GM23338 (cell line): ENCODE results near the gene OGFRL1. TPM values are rescaled to one million over a fixed set of nuclear protein-coding genes. Genes with fewer than 3 reads are reported as not detected.

Source experiments
- ATAC-seq: fragments of 200-7000 bp; cut with Tn5 transposase; 3 replicates; pipeline ENCODE4 v1.9.1; 2020
- DNase-seq: peaks from one replicate; pipeline ENCODE4 v3.0.0-alpha.2; 2015; ENCODE audit warnings: low spot score
- H2AFZ ChIP-seq: fragments of 200-600 bp; sonication (generic); 2 replicates; pipeline ENCODE4 v1.8.0; 2016; ENCODE audit warnings: antibody characterized with exemption, mild to moderate bottlenecking, moderate library complexity
- H3F3A ChIP-seq: fragments of 200-600 bp; sonication (generic); replicated peaks from 2 replicates; pipeline ENCODE4 v1.8.0; 2017; ENCODE audit warnings: antibody characterized with exemption, mixed run types, low read depth
- H3K27ac ChIP-seq: fragments of 200-600 bp; sonication (generic); 2 replicates; pipeline ENCODE4 v1.6.1; 2016; ENCODE audit warnings: low read depth
- H3K27me3 ChIP-seq: fragments of 200-600 bp; sonication (generic); 2 replicates; pipeline ENCODE4 v1.8.0; 2016; ENCODE audit warnings: mild to moderate bottlenecking, mixed run types, moderate library complexity; ENCODE audit not compliant: insufficient read depth
- H3K36me3 ChIP-seq: fragments of 200-600 bp; sonication (generic); 2 replicates; pipeline ENCODE4 v1.8.0; 2016; ENCODE audit warnings: mild to moderate bottlenecking; ENCODE audit not compliant: insufficient read depth
- H3K4me1 ChIP-seq: fragments of 200-600 bp; sonication (generic); 2 replicates; pipeline ENCODE4 v1.8.0; 2016; ENCODE audit warnings: mild to moderate bottlenecking, moderate library complexity; ENCODE audit not compliant: insufficient read depth
- H3K4me2 ChIP-seq: fragments of 200-600 bp; sonication (generic); 2 replicates; pipeline ENCODE4 v1.7.1; 2017; ENCODE audit warnings: mixed run types
- H3K4me3 ChIP-seq: fragments of 200-600 bp; sonication (generic); 2 replicates; pipeline ENCODE4 v1.6.1; 2016; ENCODE audit warnings: mixed run types
- H3K79me2 ChIP-seq: fragments of 200-600 bp; sonication (generic); replicated peaks from 2 replicates; pipeline ENCODE4 v1.8.0; 2017; ENCODE audit warnings: mild to moderate bottlenecking; ENCODE audit not compliant: insufficient read depth
- H3K9me2 ChIP-seq: fragments of 200-600 bp; sonication (generic); 2 replicates; pipeline ENCODE4 v1.8.0; 2017; ENCODE audit not compliant: insufficient read depth
- H4K20me1 ChIP-seq: fragments of 200-600 bp; sonication (generic); replicated peaks from 2 replicates; pipeline ENCODE4 v1.8.0; 2017; ENCODE audit warnings: mild to moderate bottlenecking; ENCODE audit not compliant: insufficient read depth
- H3K27ac Mint-ChIP-seq: 2 replicates; pipeline ENCODE4 v1.8.0; 2020; ENCODE audit warnings: inconsistent platforms, mild to moderate bottlenecking, moderate library complexity, mixed read lengths
- H3K27me3 Mint-ChIP-seq: 3 replicates; pipeline ENCODE4 v1.8.0; 2022; ENCODE audit warnings: low read depth, mild to moderate bottlenecking, moderate library complexity, mixed read lengths, inconsistent platforms; ENCODE audit not compliant: insufficient read depth, poor library complexity
- H3K36me3 Mint-ChIP-seq: 3 replicates; pipeline ENCODE4 v1.8.0; 2021; ENCODE audit warnings: low read depth, mild to moderate bottlenecking, inconsistent platforms, moderate library complexity, mixed read lengths
- H3K4me1 Mint-ChIP-seq: 3 replicates; pipeline ENCODE4 v1.8.0; 2020; ENCODE audit warnings: mild to moderate bottlenecking, inconsistent platforms, mixed read lengths
- H3K4me3 Mint-ChIP-seq: 3 replicates; pipeline ENCODE4 v1.8.0; 2021; ENCODE audit warnings: moderate library complexity, mild to moderate bottlenecking, inconsistent platforms, mixed read lengths
- H3K9me3 Mint-ChIP-seq: 3 replicates; pipeline ENCODE4 v1.8.0; 2020; ENCODE audit warnings: moderate library complexity, mild to moderate bottlenecking, inconsistent platforms, mixed read lengths
- CREB1 ChIP-seq: fragments of 250-450 bp; sonication (Bioruptor Pico); IDR thresholded peaks from 2 replicates; pipeline ENCODE4 v1.5.0; 2020; ENCODE audit warnings: low read depth, mild to moderate bottlenecking, moderate library complexity
- CTCF ChIP-seq, 2 experiments: fragments of 200-600 bp in 1 of 2; sonication (generic) in 1 of 2; conservative IDR thresholded peaks; 2 replicates each; pipeline versions ENCODE4 v1.5.1 to v1.6.1; 2016 to 2017; ENCODE audit warnings: antibody characterized with exemption in 2 of 2, low read depth in 2 of 2, mild to moderate bottlenecking in 2 of 2, moderate library complexity in 1 of 2
- ETS1 ChIP-seq: IDR thresholded peaks from 2 replicates; pipeline ENCODE4 v1.6.1; 2016; ENCODE audit warnings: antibody characterized with exemption
- EZH2 ChIP-seq: fragments of 200-600 bp; sonication (generic); IDR thresholded peaks from one replicate; pipeline ENCODE4 v1.8.0; 2017; ENCODE audit warnings: antibody characterized with exemption, mild to moderate bottlenecking, low read depth; ENCODE audit not compliant: unreplicated experiment
- EZH2phosphoT487 ChIP-seq: fragments of 200-600 bp; sonication (generic); IDR thresholded peaks from one replicate; pipeline ENCODE4 v1.8.1; 2018; ENCODE audit warnings: antibody characterized with exemption; ENCODE audit not compliant: unreplicated experiment
- JUNB ChIP-seq: IDR thresholded peaks from one replicate; pipeline ENCODE4 v1.6.1; 2016; ENCODE audit warnings: antibody characterized with exemption; ENCODE audit not compliant: unreplicated experiment
- NANOG ChIP-seq: IDR thresholded peaks from 2 replicates; pipeline ENCODE4 v1.6.1; 2016; ENCODE audit warnings: antibody characterized with exemption, borderline replicate concordance
- POLR2AphosphoS5 ChIP-seq: IDR thresholded peaks from 2 replicates; pipeline ENCODE4 v1.6.1; 2016; ENCODE audit warnings: antibody characterized with exemption, low read depth
- REST ChIP-seq: IDR thresholded peaks from one replicate; pipeline ENCODE4 v1.6.1; 2018; ENCODE audit warnings: antibody characterized with exemption; ENCODE audit not compliant: unreplicated experiment
- STAT1 ChIP-seq: IDR thresholded peaks from one replicate; pipeline ENCODE4 v1.6.1; 2016; ENCODE audit warnings: antibody characterized with exemption; ENCODE audit not compliant: unreplicated experiment
- ZNF114 ChIP-seq: fragments of 250-450 bp; sonication (Bioruptor Pico); IDR thresholded peaks from 2 replicates; pipeline ENCODE4 v1.5.0; 2020; ENCODE audit warnings: mild to moderate bottlenecking, moderate library complexity
- ZNF331 ChIP-seq: fragments of 250-450 bp; sonication (Bioruptor Pico); IDR thresholded peaks from 2 replicates; pipeline ENCODE4 v1.5.0; 2020; ENCODE audit warnings: low read depth, mild to moderate bottlenecking, moderate library complexity
- ZNF462 ChIP-seq: fragments of 250-450 bp; sonication (Bioruptor Pico); IDR thresholded peaks from 2 replicates; pipeline ENCODE4 v1.5.0; 2020; ENCODE audit warnings: mild to moderate bottlenecking, moderate library complexity
- polyA plus RNA-seq: library from polyadenylated mRNA; unstranded; fragments of >200 nt; fragmentation: Nextera tagmentation; extraction: Ambion mirVana; gene quantifications from 2 replicates; pipeline ENCODE4 v1.2.1, GENCODE V29; 2016
- total RNA-seq: library from RNA; depleted of rRNA; stranded (reverse); fragments of >200 nt; shearing (Covaris generic); gene quantifications from 2 replicates; pipeline ENCODE4 v1.2.3, GENCODE V29; 2014

The OGFRL1 gene
- total and polyA plus RNA-seq, 2 experiments from 2014 or later, result 4.2 to 10.0 TPM

- Mint-ChIP-seq H3K4me1 (no peaks in the 10 kb centered on the region), H3K27ac (no peak overlapping the region), H3K4me3 (no peak overlapping the region), H3K27me3 (peaks cover 3% of the 10 kb centered on the region), H3K36me3 (no peaks in the 10 kb centered on the region), H3K9me3 (no peaks in the 10 kb centered on the region)
- Histone ChIP-seq H3K9me2 (no peaks in the 10 kb centered on the region), H3K27me3 (no peaks in the 10 kb centered on the region), H3K4me2 (no peak overlapping the region), H2AFZ (no peak overlapping the region), H3K4me1 (no peaks in the 10 kb centered on the region), H4K20me1 (no peaks in the 10 kb centered on the region), H3K36me3 (no peaks in the 10 kb centered on the region), H3F3A (no peaks in the 10 kb centered on the region), H3K4me3 (no peak overlapping the region), H3K27ac (no peak overlapping the region), H3K79me2 (no peaks in the 10 kb centered on the region)
- TF ChIP-seq EZH2phosphoT487 (no peak), CTCF (conservative IDR thresholded peaks at IDR 0.05; ENCODE audit: low read depth in 2 of 2) (no peak), NANOG (no peak), JUNB (no peak), ZNF462 (CRISPR knock-in tag) (no peak), ZNF331 (CRISPR knock-in tag) (no peak), EZH2 (no peak), ETS1 (no peak), CREB1 (CRISPR knock-in tag) (no peak), STAT1 (no peak), REST (no peak), POLR2AphosphoS5 (no peak), ZNF114 (no peak)
- DNase-seq (no peak), ATAC-seq (no peak)
Observed at GRCh38 chr6:71326611-71327010, 38.0 kb downstream of the OGFRL1 start.
